IMR-90 (cell line): Measurements from ENCODE around the gene MDC1. TPM values are rescaled to one million over a fixed set of nuclear protein-coding genes. Genes with fewer than 3 reads are reported as not detected.

Experiments used
- ATAC-seq: fragments of 200-7000 bp; cut with Tn5 transposase; 2 replicates; pipeline ENCODE4 v1.9.1; 2020; ENCODE audit warnings: low read depth, mild to moderate bottlenecking, moderate library complexity
- BruUV-seq: library from RNA; stranded (reverse); fragments of 400-500 nt; replicated peaks from 2 replicates; lab custom pipeline; 2021; lab: Mats Ljungman, UMichigan
- CTCF ChIA-PET: fragments of 300-600 bp; formaldehyde crosslinking; extraction: SDS; loops from one replicate; lab custom pipeline; 2021; ENCODE audit warnings: antibody characterized with exemption; lab: Yijun Ruan, JAX
- POLR2A ChIA-PET: fragments of 300-600 bp; sonication (Branson Sonifier 250); formaldehyde crosslinking; loops from one replicate; lab custom pipeline; 2022; ENCODE audit warnings: antibody characterized with exemption; ENCODE audit not compliant: unreplicated experiment; lab: Charles Lee
- DNase-seq: peaks from one replicate; pipeline ENCODE4 v3.0.0; 2013
- H2AFZ ChIP-seq: replicated peaks from 2 replicates; pipeline ENCODE3; 2013; ENCODE audit warnings: low read length, mild to moderate bottlenecking; ENCODE audit not compliant: poor library complexity
- H2AK5ac ChIP-seq: 2 replicates; pipeline ENCODE4 v1.6.1; 2013; ENCODE audit warnings: low read depth, low read length, inconsistent platforms
- H2AK9ac ChIP-seq: replicated peaks from 2 replicates; pipeline ENCODE3; 2013; ENCODE audit warnings: mild to moderate bottlenecking, low read depth, low read length, moderate library complexity; ENCODE audit not compliant: poor library complexity
- H2BK120ac ChIP-seq: 2 replicates; pipeline ENCODE4 v1.6.1; 2013; ENCODE audit warnings: low read depth, low read length, inconsistent platforms
- H2BK15ac ChIP-seq: 3 replicates; pipeline ENCODE4 v1.6.1; 2013; ENCODE audit warnings: low read depth, low read length, inconsistent platforms
- H2BK20ac ChIP-seq: 2 replicates; pipeline ENCODE4 v1.6.1; 2013; ENCODE audit warnings: low read depth, mild to moderate bottlenecking, inconsistent platforms, low read length, moderate library complexity
- H2BK5ac ChIP-seq: 2 replicates; pipeline ENCODE4 v1.6.1; 2013; ENCODE audit warnings: mild to moderate bottlenecking, low read depth, low read length, inconsistent platforms; ENCODE audit not compliant: poor library complexity, severe bottlenecking
- H3K14ac ChIP-seq: replicated peaks from 2 replicates; pipeline ENCODE4 v1.6.1; 2013; ENCODE audit warnings: low read depth, low read length, inconsistent platforms
- H3K18ac ChIP-seq: 2 replicates; pipeline ENCODE4 v1.6.1; 2013; ENCODE audit warnings: low read depth, low read length, control low read depth
- H3K23ac ChIP-seq: 2 replicates; pipeline ENCODE4 v1.6.1; 2013; ENCODE audit warnings: low read depth, low read length, inconsistent platforms
- H3K27ac ChIP-seq: 2 replicates; pipeline ENCODE4 v1.5.1; 2013; ENCODE audit warnings: mild to moderate bottlenecking, control low read depth, low read length; ENCODE audit not compliant: insufficient read depth
- H3K27me3 ChIP-seq: 2 replicates; pipeline ENCODE4 v1.6.1; 2013; ENCODE audit warnings: low read length; ENCODE audit not compliant: control insufficient read depth, insufficient read depth
- H3K36me3 ChIP-seq: 2 replicates; pipeline ENCODE4 v1.6.1; 2013; ENCODE audit warnings: low read length, mixed read lengths; ENCODE audit not compliant: control insufficient read depth, insufficient read depth
- H3K4ac ChIP-seq: 2 replicates; pipeline ENCODE4 v1.6.1; 2013; ENCODE audit warnings: low read depth, low read length, inconsistent platforms
- H3K4me1 ChIP-seq: 2 replicates; pipeline ENCODE4 v1.6.1; 2013; ENCODE audit warnings: low read length, mixed read lengths; ENCODE audit not compliant: control insufficient read depth, insufficient read depth
- H3K4me2 ChIP-seq: 2 replicates; pipeline ENCODE4 v1.6.1; 2013; ENCODE audit warnings: low read depth, mild to moderate bottlenecking, control low read depth, low read length, moderate library complexity
- H3K4me3 ChIP-seq: 2 replicates; pipeline ENCODE4 v1.5.1; 2013; ENCODE audit warnings: low read depth, mild to moderate bottlenecking, control low read depth, low read length, moderate library complexity; ENCODE audit not compliant: insufficient read depth
- H3K56ac ChIP-seq: 2 replicates; pipeline ENCODE4 v1.6.1; 2013; ENCODE audit warnings: low read length, inconsistent platforms; ENCODE audit not compliant: insufficient read depth; ENCODE audit errors: extremely low read depth
- H3K79me1 ChIP-seq, 2 experiments: 2 replicates each; pipeline ENCODE4 v1.6.1; 2013; ENCODE audit warnings: low read length in 2 of 2, inconsistent platforms in 1 of 2, low read depth in 1 of 2
- H3K9ac ChIP-seq: 2 replicates; pipeline ENCODE4 v1.6.1; 2013; ENCODE audit warnings: low read depth, low read length, control low read depth
- H3K9me1 ChIP-seq: 2 replicates; pipeline ENCODE4 v1.6.1; 2013; ENCODE audit warnings: low read length, inconsistent platforms; ENCODE audit not compliant: insufficient read depth
- H3K9me3 ChIP-seq: 2 replicates; pipeline ENCODE4 v1.6.1; 2013; ENCODE audit warnings: low read length; ENCODE audit not compliant: control insufficient read depth, insufficient read depth
- H4K20me1 ChIP-seq: 2 replicates; pipeline ENCODE4 v1.6.1; 2013; ENCODE audit warnings: low read length, inconsistent platforms; ENCODE audit not compliant: insufficient read depth
- H4K5ac ChIP-seq: 2 replicates; pipeline ENCODE4 v1.6.1; 2013; ENCODE audit warnings: mild to moderate bottlenecking, low read depth, low read length, control low read depth
- H4K8ac ChIP-seq, 2 experiments: 2 replicates each; pipeline ENCODE4 v1.6.1; 2013; ENCODE audit warnings: low read depth in 2 of 2, low read length in 2 of 2, control low read depth in 1 of 2, inconsistent platforms in 1 of 2
- H4K91ac ChIP-seq: 2 replicates; pipeline ENCODE4 v1.6.1; 2013; ENCODE audit warnings: low read depth, low read length, inconsistent platforms; ENCODE audit not compliant: insufficient read depth
- CEBPB ChIP-seq: IDR thresholded peaks from 2 replicates; pipeline ENCODE4 v1.6.1; 2012; ENCODE audit warnings: low read depth, low read length, improper control_type of control experiment
- CHD1 ChIP-seq: IDR thresholded peaks from 2 replicates; pipeline ENCODE4 v1.6.1; 2012; ENCODE audit warnings: low read depth, low read length, improper control_type of control experiment
- FOS ChIP-seq: fragments of 150-350 bp; IDR thresholded peaks from 2 replicates; pipeline ENCODE4 v1.6.1; 2016; ENCODE audit warnings: low read depth, low read length
- MAFK ChIP-seq: IDR thresholded peaks from 2 replicates; pipeline ENCODE4 v1.6.1; 2012; ENCODE audit warnings: low read depth, low read length, improper control_type of control experiment
- MXI1 ChIP-seq: IDR thresholded peaks from 2 replicates; pipeline ENCODE4 v1.6.1; 2012; ENCODE audit warnings: low read depth, mild to moderate bottlenecking, low read length, moderate library complexity, borderline replicate concordance
- NFE2L2 ChIP-seq: fragments of 150-350 bp; IDR thresholded peaks from 2 replicates; pipeline ENCODE4 v1.6.1; 2016; ENCODE audit warnings: low read depth, mild to moderate bottlenecking, low read length
- POLR2A ChIP-seq: IDR thresholded peaks from 2 replicates; pipeline ENCODE4 v1.6.1; 2012; ENCODE audit warnings: mild to moderate bottlenecking, low read depth, low read length
- RCOR1 ChIP-seq: IDR thresholded peaks from 2 replicates; pipeline ENCODE4 v1.6.1; 2012; ENCODE audit warnings: mild to moderate bottlenecking, low read length, improper control_type of control experiment; ENCODE audit not compliant: insufficient replicate concordance
- RFX5 ChIP-seq: IDR thresholded peaks from 2 replicates; pipeline ENCODE4 v1.8.0; 2012; ENCODE audit warnings: low read depth, mild to moderate bottlenecking, low read length, moderate library complexity
- SMC3 ChIP-seq: fragments of 150-350 bp; IDR thresholded peaks from 2 replicates; pipeline ENCODE4 v1.6.1; 2016; ENCODE audit warnings: low read depth, mild to moderate bottlenecking, antibody characterized with exemption, low read length, moderate library complexity
- WGBS, 2 experiments: methylation state at CpG; one replicate each; pipeline versions ENCODE4 v1.1.5 to v1.1.7; 2013; ENCODE audit warnings: missing lambda C conversion rate in 2 of 2; ENCODE audit not compliant: insufficient read length in 1 of 2; ENCODE audit errors: extremely low coverage in 2 of 2; 5-methylcytosine and 5-hydroxymethylcytosine counted together
- dilution Hi-C: fragments of 300-500 bp; cut with HindIII; formaldehyde crosslinking; loops from one replicate; pipeline ENCODE4 v1.14.3; 2018; ENCODE audit warnings: low sequenced_read_pairs; ENCODE audit not compliant: unreplicated experiment
- in situ Hi-C: fragments of 300-500 bp; cut with MboI; formaldehyde crosslinking; loops from 3 replicates; pipeline ENCODE4 v1.14.3; 2019; ENCODE audit warnings: low sequenced_read_pairs, inconsistent platforms, mixed read lengths
- intact Hi-C: fragments of 100-400 bp; cut with micrococcal nuclease; formaldehyde crosslinking; loops from 2 replicates; pipeline ENCODE4 v1.10.0; 2022
- polyA plus RNA-seq, 3 experiments: library from polyadenylated mRNA; depleted of rRNA; stranded (reverse); fragments of >200 nt; gene quantifications; 2 replicates each; pipeline ENCODE4 v1.2.3, GENCODE V29; 2012; ENCODE audit warnings: low replicate concordance in 1 of 3
- total RNA-seq: library from RNA; depleted of rRNA; stranded (reverse); fragments of >200 nt; gene quantifications from 2 replicates; pipeline ENCODE4 v1.2.3, GENCODE V29; 2012
- TF ChIP-seq, protein P1 (sequence below): fragments of 150-350 bp; IDR thresholded peaks from 2 replicates; pipeline ENCODE4 v1.6.1; 2017; ENCODE audit warnings: mild to moderate bottlenecking, antibody characterized with exemption, low read length, low read depth

MDC1 gene
- total and polyA plus RNA-seq, 2 of the 4 experiments (the other 2 are of a cell fraction), result 4.5 to 12.1 TPM

DNA sequence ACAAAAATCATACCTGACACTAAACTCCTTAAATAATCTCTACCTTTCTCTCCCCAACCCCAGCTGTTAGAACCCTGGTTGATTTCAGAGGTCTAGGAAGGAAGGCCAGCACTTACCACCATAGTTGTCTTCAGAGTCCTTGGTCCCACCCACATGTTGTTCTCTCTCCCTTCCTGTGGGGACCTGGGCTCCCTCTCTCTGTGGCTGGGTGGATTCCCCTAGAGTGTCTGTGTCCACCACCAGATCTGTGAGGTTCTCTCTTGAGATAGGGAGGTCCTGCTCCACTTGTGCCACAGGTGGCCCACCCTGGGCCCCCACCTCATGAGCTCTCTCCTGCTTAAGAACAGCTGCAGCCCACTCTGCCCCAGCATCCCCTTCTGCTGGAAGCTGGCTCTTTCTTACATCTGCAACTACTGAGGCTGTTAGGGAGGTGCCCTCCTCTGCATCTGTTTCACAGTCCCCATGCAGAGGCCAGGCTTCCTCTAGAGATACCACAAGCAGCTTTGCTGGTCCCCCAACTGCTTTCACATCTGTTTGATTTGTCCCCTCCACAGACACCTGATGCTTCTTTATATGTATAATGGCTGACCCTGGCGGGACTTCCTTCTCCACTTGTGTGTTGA, 5.2 kb downstream of the MDC1 start:
- no peak overlapping the region for H2AFZ ChIP-seq
- H3K36me3 ChIP-seq, result peaks cover 30% of the 10 kb centered on the region
- no peak overlapping the region for H3K4me2 ChIP-seq
- POLR2A ChIA-PET, result no interaction called here
- no peak overlapping the region for H4K91ac ChIP-seq
- no peak overlapping the region for H4K8ac ChIP-seq
- TF ChIP-seq CHD1 (no peak), MAFK (no peak), RCOR1 (no peak), RFX5 (no peak), NFE2L2 (no peak), POLR2A (no peak), MXI1 (no peak), CEBPB (no peak), FOS (no peak), SMC3 (no peak)
- TF ChIP-seq, protein P1, sequence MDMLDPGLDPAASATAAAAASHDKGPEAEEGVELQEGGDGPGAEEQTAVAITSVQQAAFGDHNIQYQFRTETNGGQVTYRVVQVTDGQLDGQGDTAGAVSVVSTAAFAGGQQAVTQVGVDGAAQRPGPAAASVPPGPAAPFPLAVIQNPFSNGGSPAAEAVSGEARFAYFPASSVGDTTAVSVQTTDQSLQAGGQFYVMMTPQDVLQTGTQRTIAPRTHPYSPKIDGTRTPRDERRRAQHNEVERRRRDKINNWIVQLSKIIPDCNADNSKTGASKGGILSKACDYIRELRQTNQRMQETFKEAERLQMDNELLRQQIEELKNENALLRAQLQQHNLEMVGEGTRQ, result no peak
- dilution Hi-C loops (no loop called here), intact Hi-C loops (no loop called here), in situ Hi-C loops (no loop called here)
- no CpG with 5 or more reads among the region's 1 CpG for WGBS, 2 experiments
- DNase-seq (no peak), ATAC-seq (no peak)
- no peak overlapping the region for H3K9ac ChIP-seq
- H2BK5ac ChIP-seq, result no peak overlapping the region
- H3K18ac ChIP-seq, result no peak overlapping the region
- no peak overlapping the region for H3K27ac ChIP-seq
- H3K27me3 ChIP-seq, result no peaks in the 10 kb centered on the region
- H3K4me3 ChIP-seq, result no peak overlapping the region
- H4K20me1 ChIP-seq, result no peaks in the 10 kb centered on the region
- H4K5ac ChIP-seq, result no peak overlapping the region
- H3K4me1 ChIP-seq, result peaks cover 4% of the 10 kb centered on the region; the same call in 1 of the 2 replicates
- no peak overlapping the region for H3K56ac ChIP-seq
- no peak overlapping the region for H2BK120ac ChIP-seq
- H3K14ac ChIP-seq, result no peak overlapping the region
- CTCF ChIA-PET, result no interaction called here
- no TSS peak for BruUV-seq
- no peaks in the 10 kb centered on the region for H3K9me3 ChIP-seq
- H2BK15ac ChIP-seq, result no peak overlapping the region
- no peak overlapping the region for H2AK5ac ChIP-seq
- no peak overlapping the region for H2BK20ac ChIP-seq
- H3K4ac ChIP-seq, result no peak overlapping the region
- peaks cover 5% of the 10 kb centered on the region for H3K9me1 ChIP-seq
- H3K23ac ChIP-seq, result no peak overlapping the region
- H2AK9ac ChIP-seq, result no peak overlapping the region
- H3K79me1 ChIP-seq, result peaks cover 10 to 23% of the 10 kb centered on the region in 2 experiments
